ENCODE measurements around the gene TP53. TPM values are rescaled to one million over a fixed set of nuclear protein-coding genes. Genes with fewer than 3 reads are reported as not detected.

The TP53 gene
- polyA plus RNA-seq (13.8 and 14.3 TPM in 2 replicates), polyA minus RNA-seq (15.3 and 16.3 TPM in 2 replicates)

GRCh38 chr17:7687072-7687907, at the start of gene TP53:
TP53 (minus strand) TSS chr17:7687490; CDS start chr17:7676594, 10,896 bp downstream.
- Histone ChIP-seq H3K9me2 (ENCODE audit: insufficient read depth, low read length) (no peaks in the 10 kb centered on the region), H3K36me3 (ENCODE audit: insufficient read depth, low read length) (no peaks in the 10 kb centered on the region), H3K27me3 (ENCODE audit: insufficient read depth, low read depth, low read length) (no peaks in the 10 kb centered on the region), H2AFZ (ENCODE audit: low read depth, low read length) (peak within 1 kb of the TSS; percentile 51), H3F3A (ENCODE audit: insufficient read depth, low read length, poor library complexity, severe bottlenecking) (peaks cover 5% of the 10 kb centered on the region), H3K9me3 (ENCODE audit: low read length) (no peaks in the 10 kb centered on the region), H3K4me3 (ENCODE audit: low read length) (peak within 1 kb of the TSS; percentile 96), H4K20me1 (ENCODE audit: insufficient read depth) (no peaks in the 10 kb centered on the region), H3K9ac (ENCODE audit: low read length) (peak within 1 kb of the TSS; percentile 98), H3K79me2 (replicated peaks; ENCODE audit: insufficient read depth, low read length) (peaks cover 43% of the 10 kb centered on the region), H3K4me2 (ENCODE audit: low read length) (peak within 1 kb of the TSS; percentile 94), H3K27ac (ENCODE audit: low read length) (peak within 1 kb of the TSS; percentile 100)
- TF ChIP-seq EZH2 (IDR thresholded peaks at IDR 0.05; ENCODE audit: borderline replicate concordance, insufficient read depth, low read length, poor library complexity, severe bottlenecking) (no peak), TAF1 (IDR thresholded peaks at IDR 0.05; ENCODE audit: low read depth) (peak; percentile 89), EP300 (conservative IDR thresholded peaks at IDR 0.05; ENCODE audit: poor library complexity, severe bottlenecking) (no peak), MXI1 (conservative IDR thresholded peaks at IDR 0.05; ENCODE audit: poor library complexity, severe bottlenecking) (peak; percentile 95), SMC3 (conservative IDR thresholded peaks at IDR 0.05; ENCODE audit: poor library complexity) (no peak), POLR2AphosphoS5 (IDR thresholded peaks at IDR 0.05) (peak; percentile 80), REST (IDR thresholded peaks at IDR 0.05; ENCODE audit: borderline replicate concordance) (peak; percentile 89), CTCF (IDR thresholded peaks at IDR 0.05; ENCODE audit: poor library complexity, severe bottlenecking) (no peak), RAD21 (conservative IDR thresholded peaks at IDR 0.05) (no peak)

GRCh38 chr17:7732981-7733539, 45.8 kb upstream of the TP53 start:
- no peak overlapping the region for H3K9ac ChIP-seq (ENCODE audit: low read length)
- H3K4me3 ChIP-seq (ENCODE audit: low read length) = no peak overlapping the region
- H3K9me3 ChIP-seq (ENCODE audit: low read length) = no peaks in the 10 kb centered on the region
- H3F3A ChIP-seq (ENCODE audit: insufficient read depth, low read length, poor library complexity, severe bottlenecking) = no peaks in the 10 kb centered on the region
- no peak overlapping the region for H3K4me2 ChIP-seq (ENCODE audit: low read length)
- no peaks in the 10 kb centered on the region for H4K20me1 ChIP-seq (ENCODE audit: insufficient read depth)
- no peaks in the 10 kb centered on the region for H3K27me3 ChIP-seq (ENCODE audit: insufficient read depth, low read depth, low read length)
- no peaks in the 10 kb centered on the region for H3K9me2 ChIP-seq (ENCODE audit: insufficient read depth, low read length)
- no peak for TF ChIP-seq POLR2AphosphoS5 (IDR thresholded peaks at IDR 0.05)
- no peak for TF ChIP-seq TAF1 (IDR thresholded peaks at IDR 0.05; ENCODE audit: low read depth)
- no peak for TF ChIP-seq SMC3 (conservative IDR thresholded peaks at IDR 0.05; ENCODE audit: poor library complexity)
- no peak for TF ChIP-seq EP300 (conservative IDR thresholded peaks at IDR 0.05; ENCODE audit: poor library complexity, severe bottlenecking)
- TF ChIP-seq EZH2 (IDR thresholded peaks at IDR 0.05; ENCODE audit: borderline replicate concordance, insufficient read depth, low read length, poor library complexity, severe bottlenecking) = no peak
- no peak for TF ChIP-seq MXI1 (conservative IDR thresholded peaks at IDR 0.05; ENCODE audit: poor library complexity, severe bottlenecking)
- TF ChIP-seq RAD21 (conservative IDR thresholded peaks at IDR 0.05) = no peak
- no peak for TF ChIP-seq CTCF (IDR thresholded peaks at IDR 0.05; ENCODE audit: poor library complexity, severe bottlenecking)
- no peak for TF ChIP-seq REST (IDR thresholded peaks at IDR 0.05; ENCODE audit: borderline replicate concordance)
- no peaks in the 10 kb centered on the region for H3K79me2 ChIP-seq (replicated peaks; ENCODE audit: insufficient read depth, low read length)
- no peak overlapping the region for H3K27ac ChIP-seq (ENCODE audit: low read length)
- no peak overlapping the region for H2AFZ ChIP-seq (ENCODE audit: low read depth, low read length)
- no peaks in the 10 kb centered on the region for H3K36me3 ChIP-seq (ENCODE audit: insufficient read depth, low read length)

Data from neural cell (in vitro differentiated cells).